Natural killer cell (primary cell): ENCODE data around the gene SCNM1. TPM values are rescaled to one million over a fixed set of nuclear protein-coding genes. Genes with fewer than 3 reads are reported as not detected.
A peak's percentile ranks its signal among the peaks of the same experiment; 100 is the strongest.

Experiments used
- ATAC-seq, 3 donors: fragments of 150-1000 bp in 2 of 3; fragments of 200-7000 bp in 1 of 3; cut with Tn5 transposase; 1 replicate in 1 of 3; 2 replicates in 2 of 3; pipeline ENCODE4 v1.10.0; 2021; ENCODE audit warnings: mild to moderate bottlenecking in 2 of 3, moderate library complexity in 2 of 3
- DNase-seq, 2 donors: peaks; one replicate each; pipeline versions ENCODE4 v3.0.0 to v3.0.0-alpha.2; 2013 to 2021; ENCODE audit warnings: mixed read lengths in 1 of 2
- H3K27ac ChIP-seq: one replicate; pipeline ENCODE4 v1.5.1; 2013; ENCODE audit warnings: mild to moderate bottlenecking, low read length
- H3K27me3 ChIP-seq: one replicate; pipeline ENCODE4 v1.6.1; 2013; ENCODE audit warnings: low read length; ENCODE audit not compliant: control insufficient read depth, insufficient read depth
- H3K36me3 ChIP-seq: one replicate; pipeline ENCODE4 v1.6.1; 2013; ENCODE audit warnings: low read length; ENCODE audit not compliant: control insufficient read depth, insufficient read depth
- H3K4me1 ChIP-seq: one replicate; pipeline ENCODE4 v1.6.1; 2013; ENCODE audit warnings: low read length; ENCODE audit not compliant: control insufficient read depth, insufficient read depth
- H3K4me3 ChIP-seq: one replicate; pipeline ENCODE4 v1.5.1; 2013; ENCODE audit warnings: low read length
- H3K9me3 ChIP-seq: one replicate; pipeline ENCODE4 v1.6.1; 2013; ENCODE audit warnings: low read length; ENCODE audit not compliant: control insufficient read depth, insufficient read depth
- H3K27ac Mint-ChIP-seq, 2 donors: one replicate each; pipeline ENCODE4 v1.8.0; 2022; ENCODE audit warnings: mild to moderate bottlenecking in 2 of 2, mixed read lengths in 2 of 2, moderate library complexity in 1 of 2
- H3K27me3 Mint-ChIP-seq, 2 donors: one replicate each; pipeline ENCODE4 v1.8.0; 2022; ENCODE audit warnings: low read depth in 2 of 2, mixed read lengths in 2 of 2
- H3K36me3 Mint-ChIP-seq: one replicate; pipeline ENCODE4 v1.8.0; 2022; ENCODE audit warnings: mixed read lengths
- H3K4me1 Mint-ChIP-seq, 2 donors: one replicate each; pipeline ENCODE4 v1.8.0; 2022; ENCODE audit warnings: mixed read lengths in 2 of 2
- H3K4me3 Mint-ChIP-seq: one replicate; pipeline ENCODE4 v1.8.0; 2022; ENCODE audit warnings: mild to moderate bottlenecking, moderate library complexity, mixed read lengths
- H3K9me3 Mint-ChIP-seq, 2 donors: one replicate each; pipeline ENCODE4 v1.8.0; 2022; ENCODE audit warnings: mixed read lengths in 2 of 2
- CTCF ChIP-seq: fragments of 200-600 bp; IDR thresholded peaks from one replicate; pipeline ENCODE4 v1.8.0; 2022; ENCODE audit warnings: antibody characterized with exemption
- WGBS: methylation state at CpG from one replicate; pipeline ENCODE4 v1.1.7; 2013; ENCODE audit warnings: missing lambda C conversion rate; ENCODE audit not compliant: insufficient coverage; 5-methylcytosine and 5-hydroxymethylcytosine counted together
- intact Hi-C: fragments of 100-400 bp; cut with micrococcal nuclease; formaldehyde crosslinking; loops from one replicate; pipeline ENCODE4 v1.14.2; 2022
- total RNA-seq, 4 donors: library from RNA; stranded (reverse); fragments of 120-200 nt in 1 of 4; gene quantifications; one replicate each; pipeline versions ENCODE4 v1.2.3 to v1.2.4, GENCODE V29; 2013 to 2022

Gene SCNM1
- total RNA-seq, 3 donors from 2014 or later (not counting 1 experiment from before 2014, with no cell fraction given), result 52.3 to 54.2 (median 52.9) TPM

- peaks cover 13 to 15% of the 10 kb centered on the region in 2 donors for H3K4me1 Mint-ChIP-seq
- DNase-seq (no peak), ATAC-seq (no peak)
- intact Hi-C loops, result no loop called here
- H3K27me3 Mint-ChIP-seq, result no peaks in the 10 kb centered on the region
- H3K27me3 ChIP-seq, result no peaks in the 10 kb centered on the region
- peak overlapping the region in 1 of 2 donors; percentile 26 for H3K27ac Mint-ChIP-seq
- no peak overlapping the region for H3K4me3 Mint-ChIP-seq
- H3K36me3 ChIP-seq, result peaks cover 9% of the 10 kb centered on the region
- H3K9me3 Mint-ChIP-seq, result no peaks in the 10 kb centered on the region
- no peak overlapping the region for H3K27ac ChIP-seq
- no peaks in the 10 kb centered on the region for H3K4me1 ChIP-seq
- H3K4me3 ChIP-seq, result no peak overlapping the region
- H3K9me3 ChIP-seq, result no peaks in the 10 kb centered on the region
- TF ChIP-seq CTCF, result no peak
- no peaks in the 10 kb centered on the region for H3K36me3 Mint-ChIP-seq
- 100% methylated on average over 1 of the region's 1 CpG for WGBS
Measured at GRCh38 chr1:151210830-151211229, 44.9 kb downstream of the SCNM1 start.

GRCh38 chr1:151211972-151212705, 46.2 kb downstream of the SCNM1 start:
- H3K4me1 Mint-ChIP-seq, result peaks cover 15 to 19% of the 10 kb centered on the region in 2 donors
- no peak overlapping the region for H3K27ac ChIP-seq
- TF ChIP-seq CTCF, result no peak
- H3K4me1 ChIP-seq, result no peaks in the 10 kb centered on the region
- no peaks in the 10 kb centered on the region for H3K27me3 Mint-ChIP-seq
- no peaks in the 10 kb centered on the region for H3K36me3 Mint-ChIP-seq
- peak in 1 of 2 donors; percentile 8 for DNase-seq
- 81% methylated on average over 15 of the region's 15 CpGs for WGBS
- no peaks in the 10 kb centered on the region for H3K9me3 Mint-ChIP-seq
- no peak for ATAC-seq
- H3K4me3 ChIP-seq, result no peak overlapping the region
- intact Hi-C loops, result no loop called here
- no peak overlapping the region for H3K4me3 Mint-ChIP-seq
- H3K9me3 ChIP-seq, result no peaks in the 10 kb centered on the region
- H3K36me3 ChIP-seq, result peaks cover 8% of the 10 kb centered on the region
- H3K27me3 ChIP-seq, result no peaks in the 10 kb centered on the region
- peak overlapping the region; percentile 18 to 67 for H3K27ac Mint-ChIP-seq

GRCh38 chr1:151213560-151213959, 47.6 kb downstream of the SCNM1 start:
- Histone ChIP-seq H3K4me3 (no peak overlapping the region), H3K27ac (no peak overlapping the region), H3K4me1 (no peaks in the 10 kb centered on the region), H3K27me3 (no peaks in the 10 kb centered on the region), H3K9me3 (no peaks in the 10 kb centered on the region), H3K36me3 (peaks cover 4% of the 10 kb centered on the region)
- no peaks in the 10 kb centered on the region for H3K9me3 Mint-ChIP-seq
- intact Hi-C loops, result no loop called here
- ATAC-seq, result no peak
- H3K27me3 Mint-ChIP-seq, result no peaks in the 10 kb centered on the region
- H3K4me1 Mint-ChIP-seq, result peaks cover 15 to 19% of the 10 kb centered on the region in 2 donors
- no peak overlapping the region for H3K4me3 Mint-ChIP-seq
- peak overlapping the region in 1 of 2 donors; percentile 51 for H3K27ac Mint-ChIP-seq
- no peaks in the 10 kb centered on the region for H3K36me3 Mint-ChIP-seq
- TF ChIP-seq CTCF, result no peak
- DNase-seq, result no peak
- 88% methylated on average over 1 of the region's 2 CpGs for WGBS

Other genes starting within 250 kb of the SCNM1 start
- 10 to 100 TPM; 64.6 to 74.3 (median 70.5) TPM for gene SETDB1, start 239.8 kb upstream of the SCNM1 start, total RNA-seq
- 100 to 1,000 TPM; 122 to 129 (median 127) TPM for gene CERS2, start 191.3 kb upstream of the SCNM1 start, total RNA-seq
- gene ANXA9, start 183.9 kb upstream of the SCNM1 start, total RNA-seq, result under 1 TPM in 1 of 3 donors, not detected in 2; 0.25 TPM
- gene MINDY1, start 159.2 kb upstream of the SCNM1 start, total RNA-seq, result 10 to 100 TPM; 14.0 to 15.6 (median 15.2) TPM
- gene PRUNE1, start 157.7 kb upstream of the SCNM1 start, total RNA-seq, result 10 to 100 TPM; 11.4 to 14.1 (median 13.5) TPM
- under 1 TPM; 0.28 to 0.39 (median 0.33) TPM for gene BNIPL, start 129.6 kb upstream of the SCNM1 start, total RNA-seq
- 1 to 10 TPM; 1.6 to 3.3 (median 1.9) TPM for gene C1orf56, start 118.4 kb upstream of the SCNM1 start, total RNA-seq
- gene CDC42SE1, start 106.5 kb upstream of the SCNM1 start, total RNA-seq, result 100 to 1,000 TPM; 555 to 792 (median 752) TPM
- 10 to 100 TPM; 11.2 to 18.6 (median 17.6) TPM for gene MLLT11, start 105.7 kb upstream of the SCNM1 start, total RNA-seq
- gene GABPB2, start 95.4 kb upstream of the SCNM1 start, total RNA-seq, result 10 to 100 TPM; 27.4 to 34.0 (median 30.6) TPM
- 1 to 10 TPM; 2.5 to 5.8 (median 3.0) TPM for gene SEMA6C, start 19.5 kb upstream of the SCNM1 start, total RNA-seq
- 10 to 100 TPM in 1 of 3 donors, 1 to 10 TPM in 2; 4.8 to 14.5 (median 5.7) TPM for gene TNFAIP8L2, start 9.5 kb upstream of the SCNM1 start, total RNA-seq
- 1 to 10 TPM; 1.0 to 1.7 (median 1.2) TPM for gene LYSMD1, start 242 bp upstream of the SCNM1 start, total RNA-seq
- 1 to 10 TPM in 2 of 3 donors, not detected in 1; 2.6 to 3.8 TPM for gene TMOD4, start 9.8 kb downstream of the SCNM1 start, total RNA-seq
- gene VPS72, start 24.1 kb downstream of the SCNM1 start, total RNA-seq, result 10 to 100 TPM; 26.2 to 45.1 (median 44.8) TPM
- gene PIP5K1A, start 32.4 kb downstream of the SCNM1 start, total RNA-seq, result 10 to 100 TPM; 42.0 to 65.2 (median 44.6) TPM
- 100 to 1,000 TPM in 1 of 3 donors, 10 to 100 TPM in 2; 94.2 to 101 (median 99.3) TPM for gene PSMD4, start 88.6 kb downstream of the SCNM1 start, total RNA-seq
- gene ZNF687, start 116.2 kb downstream of the SCNM1 start, total RNA-seq, result 10 to 100 TPM; 48.1 to 52.2 (median 48.6) TPM
- gene PI4KB, start 161.3 kb downstream of the SCNM1 start, total RNA-seq, result 10 to 100 TPM; 68.2 to 99.3 (median 95.0) TPM
- gene RFX5, start 181.1 kb downstream of the SCNM1 start, total RNA-seq, result 100 to 1,000 TPM in 2 of 3 donors, 10 to 100 TPM in 1; 72.6 to 111 (median 110) TPM
- not detected for gene SELENBP1, start 206.6 kb downstream of the SCNM1 start, total RNA-seq
- gene PSMB4, start 233.4 kb downstream of the SCNM1 start, total RNA-seq, result 100 to 1,000 TPM; 291 to 313 (median 297) TPM